SK-N-SH treated with all-trans-retinoic acid at 6 μM for 48 hours (cell line): ENCODE data around the gene FNIP1.

ENCODE experiments used
- ATAC-seq: fragments of 200-7000 bp; cut with Tn5 transposase; 3 replicates; pipeline ENCODE4 v1.9.1; 2020; ENCODE audit warnings: mild to moderate bottlenecking, moderate library complexity
- ARNTL ChIP-seq: fragments of 450-650 bp; formaldehyde crosslinking; IDR thresholded peaks from 2 replicates; pipeline ENCODE4 v1.5.0; 2020; ENCODE audit warnings: low read depth, mild to moderate bottlenecking, moderate library complexity, borderline replicate concordance
- BACH2 ChIP-seq: fragments of 250-450 bp; sonication (Bioruptor Pico); IDR thresholded peaks from 2 replicates; pipeline ENCODE4 v1.9.0; 2021; ENCODE audit warnings: mild to moderate bottlenecking, borderline replicate concordance
- CREB5 ChIP-seq: fragments of 250-450 bp; sonication (Bioruptor Pico); IDR thresholded peaks from 2 replicates; pipeline ENCODE4 v1.5.1; 2020; ENCODE audit warnings: low read depth, mild to moderate bottlenecking, moderate library complexity
- CSDC2 ChIP-seq: fragments of 250-450 bp; sonication (Bioruptor Pico); IDR thresholded peaks from 2 replicates; pipeline ENCODE4 v1.5.0; 2020; ENCODE audit warnings: mild to moderate bottlenecking, moderate library complexity
- CSRNP3 ChIP-seq: fragments of 250-450 bp; sonication (Bioruptor Pico); IDR thresholded peaks from 2 replicates; pipeline ENCODE4 v1.5.1; 2021; ENCODE audit warnings: mild to moderate bottlenecking, moderate library complexity
- ESRRG ChIP-seq: fragments of 250-450 bp; sonication (Bioruptor Pico); IDR thresholded peaks from 2 replicates; pipeline ENCODE4 v1.6.1; 2021; ENCODE audit warnings: mild to moderate bottlenecking
- GLIS3 ChIP-seq: fragments of 250-450 bp; sonication (Bioruptor Pico); IDR thresholded peaks from 2 replicates; pipeline ENCODE4 v1.5.0; 2020; ENCODE audit warnings: mild to moderate bottlenecking, moderate library complexity
- ISL1 ChIP-seq: fragments of 250-450 bp; sonication (Bioruptor Pico); IDR thresholded peaks from 2 replicates; pipeline ENCODE4 v2.1.2; 2022; ENCODE audit warnings: mild to moderate bottlenecking, moderate library complexity
- OSR1 ChIP-seq: fragments of 250-450 bp; sonication (Bioruptor Pico); IDR thresholded peaks from 2 replicates; pipeline ENCODE4 v1.8.0; 2022; ENCODE audit warnings: moderate library complexity, mild to moderate bottlenecking, inconsistent platforms
- PATZ1 ChIP-seq: fragments of 250-450 bp; sonication (Bioruptor Pico); IDR thresholded peaks from 2 replicates; pipeline ENCODE4 v1.8.0; 2020; ENCODE audit warnings: mild to moderate bottlenecking, moderate library complexity, borderline replicate concordance
- POU6F1 ChIP-seq: fragments of 250-450 bp; sonication (Bioruptor Pico); IDR thresholded peaks from 2 replicates; pipeline ENCODE4 v1.8.0; 2021; ENCODE audit warnings: low read depth, mild to moderate bottlenecking, moderate library complexity, borderline replicate concordance
- PPARA ChIP-seq: fragments of 250-450 bp; sonication (Bioruptor Pico); IDR thresholded peaks from 2 replicates; pipeline ENCODE4 v1.5.0; 2020; ENCODE audit warnings: mild to moderate bottlenecking, borderline replicate concordance
- RARB ChIP-seq: fragments of 250-450 bp; sonication (Bioruptor Pico); IDR thresholded peaks from 2 replicates; pipeline ENCODE4 v1.8.0; 2021; ENCODE audit warnings: mild to moderate bottlenecking, moderate library complexity
- SNAI2 ChIP-seq: fragments of 250-450 bp; sonication (Bioruptor Pico); IDR thresholded peaks from 2 replicates; pipeline ENCODE4 v1.5.0; 2020; ENCODE audit warnings: mild to moderate bottlenecking, moderate library complexity
- TCF4 ChIP-seq: fragments of 250-450 bp; sonication (Bioruptor Pico); IDR thresholded peaks from 2 replicates; pipeline ENCODE4 v1.8.0; 2021; ENCODE audit warnings: mild to moderate bottlenecking, moderate library complexity, borderline replicate concordance
- TOX ChIP-seq: fragments of 250-450 bp; sonication (Bioruptor Pico); IDR thresholded peaks from 2 replicates; pipeline ENCODE4 v1.8.0; 2021; ENCODE audit warnings: mild to moderate bottlenecking, moderate library complexity, borderline replicate concordance
- TSHZ2 ChIP-seq: fragments of 250-450 bp; sonication (Bioruptor Pico); IDR thresholded peaks from 2 replicates; pipeline ENCODE4 v1.5.0; 2020; ENCODE audit warnings: mild to moderate bottlenecking, moderate library complexity
- ZFP3 ChIP-seq: fragments of 250-450 bp; sonication (Bioruptor Pico); IDR thresholded peaks from 2 replicates; pipeline ENCODE4 v1.5.0; 2020; ENCODE audit warnings: mild to moderate bottlenecking, moderate library complexity
- ZFP30 ChIP-seq: fragments of 450-650 bp; formaldehyde crosslinking; IDR thresholded peaks from 2 replicates; pipeline ENCODE4 v1.5.0; 2022; ENCODE audit warnings: mild to moderate bottlenecking, moderate library complexity
- ZNF565 ChIP-seq: fragments of 450-650 bp; formaldehyde crosslinking; conservative IDR thresholded peaks from 2 replicates; pipeline ENCODE4 v1.5.0; 2020; ENCODE audit warnings: low read depth, mild to moderate bottlenecking, moderate library complexity
- ZNF70 ChIP-seq: fragments of 450-650 bp; formaldehyde crosslinking; IDR thresholded peaks from 2 replicates; pipeline ENCODE4 v1.5.0; 2020; ENCODE audit warnings: mild to moderate bottlenecking, moderate library complexity
- ZNF8 ChIP-seq: fragments of 450-650 bp; formaldehyde crosslinking; IDR thresholded peaks from 2 replicates; pipeline ENCODE4 v1.5.0; 2020; ENCODE audit warnings: mild to moderate bottlenecking, moderate library complexity

FNIP1 gene

GRCh38 chr5:131694926-131695325 lies 101.9 kb downstream of the FNIP1 start:
- TF ChIP-seq PATZ1 (CRISPR knock-in tag), result no peak
- TF ChIP-seq GLIS3, result no peak
- TF ChIP-seq ZFP3 (CRISPR knock-in tag), result no peak
- TF ChIP-seq SNAI2 (CRISPR knock-in tag), result no peak
- no peak for TF ChIP-seq RARB (CRISPR knock-in tag)
- no peak for TF ChIP-seq ZNF70 (CRISPR knock-in tag)
- TF ChIP-seq ZNF8 (CRISPR knock-in tag), result no peak
- no peak for TF ChIP-seq POU6F1
- no peak for TF ChIP-seq ZFP30 (CRISPR knock-in tag)
- TF ChIP-seq ZNF565, result no peak
- TF ChIP-seq CSDC2 (CRISPR knock-in tag), result no peak
- no peak for TF ChIP-seq CREB5 (CRISPR knock-in tag)
- TF ChIP-seq TCF4, result no peak
- TF ChIP-seq ARNTL (CRISPR knock-in tag), result no peak
- TF ChIP-seq TOX (CRISPR knock-in tag), result no peak
- no peak for TF ChIP-seq PPARA (CRISPR knock-in tag)
- TF ChIP-seq OSR1, result no peak
- no peak for TF ChIP-seq ISL1 (CRISPR knock-in tag)
- ATAC-seq, result no peak

GRCh38 chr5:131693894-131694293 lies 102.9 kb downstream of the FNIP1 start:
- no peak for ATAC-seq
- TF ChIP-seq ZNF565 (no peak), POU6F1 (no peak), ZNF70 (CRISPR knock-in tag) (no peak), CREB5 (CRISPR knock-in tag) (no peak), TSHZ2 (CRISPR knock-in tag) (no peak), CSRNP3 (CRISPR knock-in tag) (no peak), GLIS3 (no peak), CSDC2 (CRISPR knock-in tag) (no peak), ARNTL (CRISPR knock-in tag) (no peak), PATZ1 (CRISPR knock-in tag) (no peak), TCF4 (no peak), PPARA (CRISPR knock-in tag) (no peak), ISL1 (CRISPR knock-in tag) (no peak), ZFP3 (CRISPR knock-in tag) (no peak), ZFP30 (CRISPR knock-in tag) (no peak), ESRRG (CRISPR knock-in tag) (no peak), BACH2 (CRISPR knock-in tag) (no peak), ZNF8 (CRISPR knock-in tag) (no peak), OSR1 (no peak)
